HG03439 (cell line): ENCODE measurements around the gene SERPINE3.

Experiments used
- ATAC-seq: cut with Tn5 transposase; IDR thresholded peaks from one replicate; pipeline ENCODE4 v1.9.1; 2021; ENCODE audit warnings: mild to moderate bottlenecking, moderate library complexity; ENCODE audit not compliant: unreplicated experiment

Gene SERPINE3

DNA sequence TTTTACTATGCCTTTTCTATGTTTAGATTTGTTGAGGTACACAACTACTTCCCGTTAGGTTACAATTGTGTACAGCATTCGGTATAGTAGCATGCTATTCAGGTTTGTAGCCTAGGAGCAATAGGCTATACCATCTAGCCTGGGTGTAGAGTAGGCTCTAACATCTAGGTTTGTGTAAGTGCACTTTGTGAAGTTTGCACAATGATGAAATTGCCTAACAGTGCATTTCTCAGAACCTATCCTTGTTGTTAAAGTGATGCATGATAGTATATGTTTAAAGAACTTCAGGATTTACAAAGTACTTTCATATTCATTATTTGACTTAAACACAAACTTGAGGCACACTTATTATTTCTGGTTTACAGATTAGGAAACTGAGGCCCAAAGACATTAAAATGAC, 11.5 kb upstream of the SERPINE3 start:
- no peak for ATAC-seq

DNA sequence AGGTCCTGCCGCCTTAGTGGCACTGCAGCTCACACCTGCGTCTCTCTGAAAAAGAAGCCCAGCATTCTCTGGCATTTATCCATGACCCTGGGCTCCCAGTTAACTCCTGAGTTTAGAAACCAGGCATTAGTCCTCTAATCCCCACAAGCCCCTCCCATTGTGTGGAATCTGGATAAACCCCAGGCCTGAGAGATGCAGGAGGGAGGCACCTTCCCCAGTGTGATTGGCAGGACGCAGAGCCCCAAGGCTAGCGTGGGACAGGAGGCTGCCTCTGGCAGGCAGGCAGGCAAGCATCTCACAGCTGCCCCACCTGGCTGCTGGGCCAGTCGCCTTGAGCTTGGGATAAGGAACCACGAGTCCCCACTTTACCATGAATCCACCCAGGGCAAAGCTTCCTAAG, 11.0 kb upstream of the SERPINE3 start:
- no peak for ATAC-seq

DNA sequence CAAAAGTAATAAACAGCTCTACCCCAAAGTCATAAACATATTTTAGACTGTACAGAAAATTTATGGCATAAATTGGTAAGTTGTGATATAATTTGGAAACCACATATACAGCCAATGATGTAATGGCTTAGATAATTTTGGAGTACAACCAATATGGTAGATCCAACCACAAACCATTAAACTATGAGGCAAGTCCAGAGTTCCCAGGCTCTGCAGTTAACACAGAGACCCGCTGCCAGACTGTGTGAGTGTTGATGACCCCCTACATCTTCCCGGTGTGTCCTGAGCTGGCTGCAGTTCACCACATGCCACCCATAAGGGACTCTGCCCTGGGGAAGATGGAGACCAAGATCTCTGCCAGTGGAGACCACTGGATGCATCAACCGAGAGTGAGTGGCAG, 9.9 kb upstream of the SERPINE3 start:
- ATAC-seq: no peak

DNA sequence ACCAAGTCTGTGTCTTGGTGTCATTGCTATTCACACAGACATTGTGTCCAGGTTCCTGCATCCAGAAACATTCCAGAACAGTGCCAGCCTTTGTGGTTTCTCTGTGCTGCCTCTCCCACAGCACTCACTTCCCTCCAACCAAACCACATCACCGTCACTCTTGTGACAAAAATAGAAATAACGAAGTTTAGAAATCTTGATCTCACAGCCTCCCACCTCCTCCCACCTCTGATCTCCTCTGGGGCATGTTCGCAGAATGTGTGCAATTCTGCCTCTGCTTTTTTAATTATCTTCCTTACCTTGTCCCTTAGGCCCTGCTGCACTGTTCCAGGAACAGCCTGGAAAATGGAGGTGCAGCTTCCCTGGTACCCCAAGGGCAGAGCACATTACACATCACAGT, 8.7 kb upstream of the SERPINE3 start:
- ATAC-seq: no peak

DNA sequence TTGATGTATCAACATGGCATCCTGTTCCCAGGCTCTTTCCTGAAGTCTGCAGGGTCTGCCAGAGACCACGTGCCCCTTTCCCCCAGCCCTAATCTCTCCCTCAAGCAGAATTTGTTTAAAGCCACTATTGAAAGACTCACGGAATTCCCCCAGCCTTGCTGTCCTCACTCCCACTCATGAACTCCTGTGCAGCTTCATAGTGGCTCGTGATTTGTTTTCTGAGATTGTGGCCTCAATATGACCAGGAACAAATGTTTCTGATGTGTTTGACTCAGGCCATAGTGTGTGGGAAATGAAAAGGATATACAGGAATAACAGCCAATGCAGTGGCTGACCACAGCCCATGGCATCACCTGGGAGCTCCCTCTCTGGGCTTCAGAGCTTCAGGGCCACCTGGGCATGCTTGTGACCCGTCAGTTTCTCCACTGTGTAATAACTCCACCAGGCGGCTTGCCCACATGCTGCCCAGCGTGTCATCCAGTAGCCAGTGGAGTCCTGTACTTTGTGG, 8.1 kb upstream of the SERPINE3 start:
- no peak for ATAC-seq

DNA sequence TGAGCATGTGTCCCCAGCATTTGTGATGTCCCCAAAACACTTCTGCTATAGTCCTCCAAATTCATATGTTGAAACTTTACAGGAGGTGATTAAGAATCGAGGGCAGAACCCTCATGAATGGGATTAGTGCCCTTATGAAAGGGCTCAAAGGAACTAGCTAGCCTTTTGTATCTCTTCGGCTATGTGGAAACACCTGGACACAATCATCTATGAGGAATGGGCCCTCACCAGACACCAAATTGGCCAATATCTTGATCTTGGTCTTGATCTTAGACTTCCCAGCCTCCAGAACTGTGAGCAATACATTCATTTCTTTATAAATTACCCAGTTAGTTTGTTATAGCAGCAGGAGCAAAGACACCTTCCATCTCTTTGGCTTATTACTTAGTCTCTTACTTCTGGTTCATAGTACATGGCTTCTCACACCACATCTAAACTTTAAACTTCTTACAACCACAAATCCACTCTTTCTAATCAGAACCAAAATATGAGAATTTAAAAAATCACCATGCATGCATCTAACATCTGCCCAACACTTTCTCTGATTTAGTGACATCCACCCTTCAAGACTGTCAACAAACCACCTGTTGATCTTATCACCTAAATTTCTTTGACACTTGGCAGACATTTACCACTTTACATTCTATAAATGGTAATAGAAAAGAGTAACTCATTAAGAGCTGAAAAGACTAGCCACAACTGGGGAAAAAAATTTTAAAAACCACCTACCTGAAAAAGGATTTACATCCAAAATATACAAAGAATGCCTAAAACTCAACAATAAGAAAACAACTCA, 6.7 kb upstream of the SERPINE3 start:
- no peak for ATAC-seq

DNA sequence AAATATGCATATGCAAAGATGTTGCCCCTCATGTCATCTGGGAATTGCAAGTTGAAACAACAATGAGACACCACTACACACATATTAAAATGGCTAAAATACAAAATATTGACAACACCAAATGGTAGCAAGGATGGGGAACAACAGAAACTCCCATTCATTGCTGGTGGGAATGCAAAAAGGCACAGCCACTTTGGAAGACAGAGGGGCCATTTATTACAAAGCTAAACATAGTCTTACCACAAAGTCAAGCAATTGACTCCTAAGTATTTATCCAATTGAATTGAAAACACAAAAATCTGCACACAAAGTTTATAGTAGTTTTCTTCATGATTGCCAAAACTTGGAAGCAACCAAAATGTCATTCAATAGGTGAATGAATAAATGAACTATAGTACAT, 6.1 kb upstream of the SERPINE3 start:
- no peak for ATAC-seq

DNA sequence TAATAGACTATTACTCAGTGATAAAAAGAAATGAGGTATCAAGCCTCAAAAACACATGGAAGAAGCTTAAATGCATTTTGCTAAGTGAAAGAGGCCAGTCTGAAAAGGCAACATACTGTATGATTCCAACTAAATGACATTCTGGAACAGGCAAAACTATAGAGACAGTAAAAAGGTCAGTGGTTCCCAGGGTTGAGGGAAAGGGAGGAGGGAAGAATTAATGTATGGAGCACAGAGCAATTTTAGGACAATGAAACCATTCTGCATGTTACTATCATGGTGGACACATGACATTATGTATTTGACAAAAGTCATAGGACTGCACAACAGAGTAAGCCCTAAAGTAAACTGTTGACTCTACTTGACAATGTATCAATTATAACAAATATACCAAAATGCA, 5.7 kb upstream of the SERPINE3 start:
- ATAC-seq: no peak

DNA sequence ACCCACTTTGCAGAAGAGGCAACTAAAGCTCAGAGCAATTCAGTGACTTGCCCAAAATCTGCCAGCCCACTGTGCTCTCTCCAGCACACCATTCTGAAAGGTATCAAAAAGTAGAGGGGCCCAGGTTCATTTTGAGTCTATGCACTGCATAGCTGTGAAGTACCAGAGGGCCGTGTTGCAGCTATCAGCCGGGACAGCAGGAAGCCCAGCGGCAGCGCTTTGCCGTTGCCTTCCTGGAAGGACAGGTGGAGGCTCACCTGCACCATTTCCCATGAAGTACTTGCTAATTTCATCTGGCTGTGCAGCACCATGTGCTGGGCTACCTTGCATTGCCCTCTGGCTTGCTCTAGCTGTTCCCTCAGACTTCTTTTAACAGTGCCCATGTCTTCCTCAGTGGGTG, 2.7 kb upstream of the SERPINE3 start:
- no peak for ATAC-seq

DNA sequence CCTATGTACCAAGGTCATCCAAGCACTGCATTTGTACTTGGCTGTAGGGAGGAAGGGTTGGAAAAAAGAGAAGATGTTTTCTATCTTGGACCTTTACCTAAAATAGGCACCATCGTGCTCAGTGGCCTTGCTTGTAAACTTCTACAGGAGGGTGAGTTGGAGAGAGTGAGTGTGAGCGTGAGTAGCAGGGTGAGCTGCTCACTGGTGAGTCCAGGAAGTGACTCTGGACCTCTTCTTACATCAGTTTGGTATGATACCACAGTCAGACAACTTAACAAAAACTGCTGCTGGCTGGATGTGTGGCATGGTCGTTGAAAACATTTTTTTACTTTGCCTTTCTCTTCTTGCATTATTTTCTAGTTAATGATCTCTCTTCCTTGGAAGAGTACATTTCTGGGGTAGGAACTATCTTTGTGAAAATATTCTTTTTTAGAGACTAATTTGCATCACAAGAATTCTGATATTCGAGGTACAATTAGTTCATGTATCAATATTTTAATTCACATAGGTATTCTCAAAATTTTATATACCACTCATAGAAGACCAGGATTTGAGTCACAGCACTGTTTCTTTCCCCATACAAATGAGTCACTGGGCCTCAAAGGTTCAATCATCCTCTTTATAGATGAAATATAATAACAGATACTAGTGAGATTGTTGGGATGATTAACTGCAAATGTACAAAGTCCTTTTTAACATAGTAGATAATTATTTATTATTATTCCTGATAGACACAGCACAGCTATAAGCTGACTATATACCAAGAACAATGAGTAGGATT, 651 bp downstream of the SERPINE3 start:
- ATAC-seq: no peak

DNA sequence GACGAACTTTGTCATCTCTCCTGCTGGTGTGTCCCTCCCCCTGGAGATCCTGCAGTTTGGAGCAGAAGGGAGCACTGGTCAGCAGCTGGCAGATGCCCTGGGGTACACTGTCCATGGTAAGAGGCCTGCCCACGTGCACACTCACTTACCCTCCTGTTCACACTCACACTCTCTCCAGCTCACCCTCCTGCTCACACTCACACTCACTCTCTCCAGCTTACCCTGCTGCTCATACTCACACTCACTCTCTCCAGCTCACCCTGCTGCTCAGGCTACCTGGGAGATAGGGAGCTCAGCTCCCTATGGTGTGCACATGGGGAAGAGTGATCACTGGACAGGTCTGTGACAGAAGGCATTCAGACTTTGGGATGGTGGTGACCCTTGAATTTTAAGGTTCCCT, 1.7 kb downstream of the SERPINE3 start:
- ATAC-seq: no peak

DNA sequence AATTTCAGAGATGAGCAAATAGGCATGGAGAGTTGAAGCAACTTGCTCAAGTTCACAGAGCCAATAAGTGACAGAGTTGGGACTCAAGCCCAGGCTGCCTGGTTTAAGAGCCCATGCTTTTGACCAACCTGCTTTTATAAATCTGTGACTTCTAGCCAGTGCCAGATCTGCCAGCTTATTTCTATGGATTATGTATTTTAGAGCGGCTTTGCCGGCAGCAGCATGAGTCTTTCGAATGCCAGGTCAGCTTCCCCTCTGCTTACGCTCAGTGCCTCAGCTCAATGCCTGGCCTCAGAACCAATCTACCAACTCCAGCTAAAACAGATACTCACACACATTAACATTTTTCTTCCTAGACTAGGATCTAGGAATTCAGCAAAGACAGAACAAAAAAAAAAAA, 2.3 kb downstream of the SERPINE3 start:
- no peak for ATAC-seq

DNA sequence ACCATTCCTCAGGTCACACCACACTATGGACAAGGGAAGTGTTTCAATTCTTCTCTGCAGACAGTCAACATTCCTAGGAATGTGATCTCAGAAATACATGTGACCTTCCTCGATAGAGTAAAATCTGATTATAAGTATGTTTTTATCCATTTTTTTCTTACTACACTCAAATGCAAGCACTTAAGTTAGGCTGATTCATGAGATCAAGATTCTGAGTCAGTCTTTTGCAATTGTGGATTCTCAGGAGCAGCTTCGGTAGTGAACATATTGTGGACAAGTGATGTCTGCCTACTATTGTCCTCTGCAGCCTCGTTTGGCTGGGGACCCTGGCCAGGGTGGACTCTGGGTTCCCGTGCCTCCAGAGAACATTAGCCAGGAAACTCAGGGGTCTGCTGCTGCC, 3.2 kb downstream of the SERPINE3 start:
- no peak for ATAC-seq

DNA sequence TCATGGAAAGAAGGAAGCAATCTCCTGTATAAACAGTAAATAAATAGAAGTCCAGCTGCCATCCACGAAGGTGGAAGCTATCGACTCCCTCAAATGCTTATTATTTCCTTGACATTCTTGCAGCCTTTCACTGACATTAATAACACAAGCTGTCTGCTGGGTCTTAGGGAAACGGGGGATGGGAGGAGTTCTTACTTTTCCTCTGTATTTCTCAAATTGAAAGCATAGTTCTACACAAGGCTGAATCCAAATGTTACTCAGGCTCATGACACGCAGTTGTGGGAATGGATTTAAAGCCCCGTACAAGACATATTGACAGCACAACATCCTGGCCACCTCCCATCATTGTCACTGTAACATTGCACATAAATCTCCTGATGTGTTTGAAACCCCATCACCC, 4.0 kb downstream of the SERPINE3 start:
- ATAC-seq: no peak

DNA sequence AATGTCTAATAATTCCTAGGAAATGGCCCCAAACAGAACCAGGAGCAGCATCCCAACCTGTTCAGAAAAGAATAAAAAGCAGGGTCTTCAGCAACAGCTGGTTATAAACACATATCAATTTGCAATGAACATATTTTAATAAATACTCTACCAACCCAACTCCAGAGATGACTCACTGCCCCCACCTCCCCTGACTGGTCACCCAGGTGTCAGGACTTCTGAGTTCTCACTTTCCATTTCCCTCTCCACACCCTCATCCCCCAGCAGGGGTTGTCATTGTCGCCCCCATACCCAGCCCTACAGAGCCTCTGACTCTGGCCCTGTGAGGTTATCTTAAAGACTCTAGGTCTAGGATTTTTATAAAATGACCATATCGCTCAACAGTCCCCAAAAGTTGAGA, 6.9 kb downstream of the SERPINE3 start:
- no peak for ATAC-seq

DNA sequence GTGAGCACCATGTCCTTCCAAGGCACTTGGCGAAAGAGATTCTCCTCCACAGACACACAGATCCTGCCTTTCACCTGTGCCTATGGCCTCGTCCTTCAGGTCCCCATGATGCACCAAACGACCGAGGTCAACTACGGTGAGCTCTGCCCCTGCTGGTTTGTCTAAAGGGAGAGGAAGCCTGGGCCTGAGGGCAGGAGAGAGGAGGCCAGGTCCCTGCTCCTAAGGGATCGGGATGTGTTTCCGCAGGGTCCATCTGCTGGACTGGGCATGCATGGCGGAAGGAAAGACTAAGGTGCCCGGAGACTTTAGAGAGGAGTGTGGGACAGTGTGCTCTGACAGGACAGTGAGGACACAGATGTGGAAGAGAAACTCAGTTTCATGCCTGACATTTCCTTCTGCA, 7.6 kb downstream of the SERPINE3 start:
- no peak for ATAC-seq

DNA sequence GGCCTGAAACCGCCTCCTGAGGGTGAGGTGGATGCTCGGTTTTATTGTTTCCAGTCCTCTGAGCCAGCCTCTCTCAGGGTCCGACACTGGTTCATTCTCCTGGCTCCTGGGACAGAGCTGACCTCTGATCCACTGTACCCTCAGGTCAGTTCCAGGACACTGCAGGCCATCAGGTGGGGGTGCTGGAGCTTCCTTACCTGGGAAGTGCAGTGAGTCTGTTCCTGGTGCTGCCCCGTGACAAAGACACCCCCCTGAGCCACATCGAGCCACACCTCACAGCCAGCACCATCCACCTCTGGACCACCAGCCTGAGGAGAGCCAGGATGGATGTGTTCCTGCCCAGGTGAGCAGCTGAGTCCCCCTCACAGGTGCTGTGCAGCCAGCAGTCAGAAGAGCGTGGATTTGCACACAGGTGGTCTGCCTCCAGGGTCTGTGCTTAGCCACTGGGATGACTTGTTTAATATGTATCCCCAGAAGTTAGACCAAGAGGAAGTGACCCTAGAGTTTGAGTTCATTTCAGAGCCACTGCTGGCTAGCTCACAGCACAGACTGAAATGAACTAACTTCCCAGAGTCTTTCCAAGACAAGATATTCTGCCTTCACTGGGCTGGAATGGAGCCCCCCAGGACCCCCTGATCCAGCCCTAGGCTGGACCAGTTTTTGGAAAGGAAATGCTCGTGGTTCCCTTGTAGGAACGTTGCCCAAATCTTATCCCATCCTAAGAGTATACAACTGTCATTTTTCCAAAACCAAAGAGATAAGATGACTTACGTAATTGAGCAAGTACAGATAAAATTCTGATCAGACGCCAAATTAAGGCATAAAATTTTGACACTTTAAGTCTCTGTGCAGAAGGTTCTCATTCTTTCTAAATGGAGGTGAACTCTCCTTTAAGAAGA, 8.8 kb downstream of the SERPINE3 start:
- no peak for ATAC-seq

DNA sequence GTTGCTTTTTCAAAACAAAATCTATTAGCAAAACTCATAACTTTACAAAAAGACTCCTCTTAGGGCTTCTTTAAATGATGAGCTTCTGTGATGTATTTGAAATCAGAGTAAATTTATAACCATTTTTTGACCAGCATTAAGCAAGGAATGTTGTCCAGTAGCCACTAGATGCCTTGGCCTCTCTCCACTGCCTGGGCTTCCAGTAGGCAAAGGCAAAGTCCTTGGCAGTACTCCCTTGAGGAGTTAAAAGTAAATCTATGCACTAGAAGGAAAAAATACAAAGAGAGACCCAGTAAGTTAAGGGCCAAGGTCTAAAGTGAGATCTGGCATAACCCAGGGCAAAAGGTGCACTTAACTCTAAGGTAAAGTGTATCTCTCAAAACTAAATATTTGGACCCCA, 9.5 kb downstream of the SERPINE3 start:
- no peak for ATAC-seq

DNA sequence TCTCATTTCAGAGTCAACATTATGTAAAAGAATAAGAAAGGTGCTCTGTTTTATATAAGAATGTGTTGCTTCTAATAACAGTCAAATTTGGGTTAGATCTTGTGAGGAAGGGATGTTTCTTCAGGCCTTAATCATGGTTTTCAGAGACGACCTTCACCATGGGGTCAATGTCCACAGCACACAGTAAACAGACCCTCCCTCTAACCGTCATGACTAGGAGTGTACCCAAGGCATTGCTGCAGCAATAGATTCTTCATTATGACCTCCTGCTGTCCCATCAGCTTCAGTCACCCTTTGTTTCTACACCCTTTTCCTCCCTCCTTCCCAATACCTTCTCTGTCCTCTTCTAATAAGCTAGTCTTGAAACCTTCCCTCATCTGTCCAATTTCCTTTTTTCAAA, 15.7 kb downstream of the SERPINE3 start:
- ATAC-seq: no peak

DNA sequence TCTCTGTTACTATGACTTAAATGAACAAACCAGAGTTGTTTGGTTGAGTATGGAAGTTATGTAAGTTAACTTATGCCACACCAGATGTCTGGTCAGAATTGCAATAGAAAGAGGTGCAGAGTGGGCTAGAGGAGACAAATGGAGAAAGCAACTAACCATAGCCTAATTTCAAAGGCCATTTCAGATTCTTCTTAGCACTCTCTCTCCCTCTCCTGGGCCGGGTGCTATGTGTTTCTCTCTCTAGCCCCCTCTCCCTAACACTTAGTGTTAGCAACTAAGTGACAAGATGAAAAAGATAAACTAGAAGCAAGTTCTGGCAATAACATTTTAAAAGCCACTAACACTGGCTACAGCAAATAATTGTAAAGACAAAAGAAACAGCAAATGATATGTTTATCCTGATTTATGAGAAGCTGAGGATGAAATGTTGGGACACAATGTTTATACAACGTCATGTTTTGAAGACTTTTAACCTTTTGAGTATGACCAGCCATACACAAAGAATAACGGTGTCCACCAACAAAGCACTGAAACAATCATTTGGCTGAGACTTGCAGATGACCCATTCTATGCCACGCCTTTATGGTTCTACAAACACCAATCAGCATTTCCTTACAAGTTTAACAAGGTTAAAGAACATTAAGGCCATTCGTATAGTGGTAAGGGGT, 18.6 kb downstream of the SERPINE3 start:
- ATAC-seq: no peak

DNA sequence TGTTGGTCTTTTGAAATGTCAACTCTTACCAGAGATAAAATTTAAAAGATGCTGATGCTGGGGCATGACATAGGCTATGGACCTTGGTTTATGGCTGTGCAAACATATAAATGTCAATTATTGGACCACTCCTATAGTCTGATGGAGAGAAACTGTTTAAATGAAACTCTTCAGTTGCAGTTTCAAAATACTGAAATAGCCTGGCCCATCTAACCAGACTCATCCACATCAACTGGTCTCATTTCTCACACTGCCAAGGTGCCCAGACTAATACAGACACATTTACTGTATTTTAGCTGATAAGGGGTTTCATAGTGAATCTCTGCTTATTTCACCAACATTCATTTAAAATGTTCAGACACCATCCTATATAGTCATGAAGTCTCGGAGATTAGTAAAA, 19.9 kb downstream of the SERPINE3 start:
- ATAC-seq: no peak
